GM19035 (cell line): ENCODE measurements around the gene PTGR2.
"Not testable (repeated sequence)": the region's sequence is repeated elsewhere in the genome, so short reads cannot be mapped to it uniquely, and the experiment has no call there.

Experiments used
- ATAC-seq: cut with Tn5 transposase; IDR thresholded peaks from one replicate; pipeline ENCODE4 v1.9.1; 2021; ENCODE audit not compliant: unreplicated experiment

Gene PTGR2

DNA sequence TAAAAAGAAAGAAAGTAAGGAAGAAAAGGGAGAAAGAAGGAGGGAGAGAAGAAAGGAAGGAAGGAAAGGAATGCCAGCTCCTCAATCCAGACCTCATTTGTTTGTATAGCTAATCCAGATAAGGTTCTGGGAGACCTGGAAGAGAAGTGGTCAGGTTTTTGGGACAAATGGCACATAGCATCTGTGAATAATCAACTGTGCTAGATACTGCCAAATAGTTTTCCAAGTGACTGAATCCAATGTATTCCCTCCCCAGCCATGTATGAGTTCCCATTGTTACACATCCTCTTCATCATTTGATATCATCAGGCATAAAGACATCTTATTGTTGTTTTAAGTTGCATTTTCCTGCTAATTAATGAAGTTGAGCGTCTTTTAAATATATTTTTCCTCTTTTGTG is 18.6 kb upstream of the PTGR2 start:
- no peak for ATAC-seq

DNA sequence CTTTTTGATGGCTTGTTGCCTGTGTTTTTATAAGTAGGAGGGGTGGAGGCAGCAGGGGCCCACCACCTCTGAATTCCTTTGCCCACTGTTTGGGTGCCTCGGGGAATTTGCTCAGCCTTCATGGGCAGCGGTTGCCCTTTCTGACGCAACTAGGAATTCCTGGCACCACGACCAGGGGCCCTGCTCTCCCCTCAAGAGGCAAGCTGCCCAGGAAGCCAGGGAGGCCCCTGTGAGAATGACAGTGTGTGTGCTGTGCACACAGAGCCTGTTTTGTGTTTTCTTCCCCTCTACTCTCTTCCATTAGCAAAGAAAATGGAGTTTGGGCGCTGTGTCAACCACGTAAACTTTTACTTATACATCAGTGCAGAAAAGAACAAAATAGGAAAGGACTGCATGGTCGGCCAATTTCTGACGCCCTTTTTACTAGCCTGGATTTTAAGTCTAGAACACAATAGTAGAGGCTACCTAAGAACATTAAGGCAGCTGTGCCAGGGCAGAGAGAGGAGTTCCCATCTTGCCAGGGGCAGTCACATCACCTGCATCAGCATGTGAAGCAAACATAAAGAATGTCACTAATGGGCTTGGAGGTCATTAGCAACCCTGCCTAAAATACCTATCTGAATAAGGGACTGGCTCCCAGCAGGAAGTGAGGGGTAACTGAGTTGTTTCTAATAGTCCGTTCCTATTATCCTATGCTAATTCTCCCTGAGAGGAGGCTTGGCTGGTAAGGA is 17.9 kb upstream of the PTGR2 start:
- ATAC-seq, result no peak

DNA sequence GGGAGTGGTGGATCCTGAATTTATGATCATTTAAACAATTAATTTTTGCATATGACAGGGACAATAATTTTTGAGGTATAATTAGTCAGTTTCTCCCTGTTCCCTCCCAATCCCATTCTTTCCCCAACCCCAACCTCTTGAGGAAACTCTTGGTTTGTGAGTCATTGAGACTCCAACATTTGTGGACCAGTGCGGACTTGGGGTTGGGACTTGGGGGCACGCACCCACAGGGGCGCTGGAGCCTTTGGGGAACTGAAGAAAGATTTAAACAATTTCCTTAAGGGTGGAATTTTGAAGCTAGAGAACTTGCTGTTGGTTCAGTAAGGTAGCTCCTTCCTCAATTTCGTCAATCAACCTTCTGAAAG is 17.4 kb upstream of the PTGR2 start:
- no peak for ATAC-seq

GRCh38 chr14:73838293-73839034 is 13.2 kb upstream of the PTGR2 start:
- ATAC-seq, result not testable (repeated sequence)

GRCh38 chr14:73842201-73842600 is 9.4 kb upstream of the PTGR2 start:
- ATAC-seq, result no peak

- ATAC-seq, result no peak
Observed at GRCh38 chr14:73842851-73843250, 8.8 kb upstream of the PTGR2 start.

- ATAC-seq, result no peak
Observed at GRCh38 chr14:73843296-73843695, 8.3 kb upstream of the PTGR2 start.

- ATAC-seq, result no peak
Observed at GRCh38 chr14:73846947-73847346, 4.7 kb upstream of the PTGR2 start.

GRCh38 chr14:73851000-73851399 is 631 bp upstream of the PTGR2 start:
- ATAC-seq, result no peak

GRCh38 chr14:73859145-73859544 is 7.5 kb downstream of the PTGR2 start:
- ATAC-seq, result no peak

GRCh38 chr14:73861073-73861472 is 9.4 kb downstream of the PTGR2 start:
- ATAC-seq, result no peak

DNA sequence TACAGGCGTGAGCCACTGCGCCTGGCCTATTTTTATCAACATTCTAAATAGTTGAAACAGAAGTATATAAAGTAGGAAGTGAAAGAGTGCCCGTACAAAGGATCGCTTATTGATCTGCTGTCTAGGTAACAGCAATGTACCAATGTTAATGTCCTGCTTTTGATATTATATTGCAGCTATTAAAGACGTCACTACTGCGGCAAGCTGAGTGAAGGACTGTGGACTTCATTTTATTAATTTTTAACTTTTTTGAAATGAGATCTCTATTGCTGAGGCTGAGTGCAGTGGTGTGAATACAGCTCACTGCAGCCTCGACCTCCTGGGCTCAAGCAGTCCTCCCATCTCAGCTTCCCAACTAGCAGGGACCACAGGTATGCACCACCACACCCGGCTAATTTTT is 10.8 kb downstream of the PTGR2 start:
- no peak for ATAC-seq

DNA sequence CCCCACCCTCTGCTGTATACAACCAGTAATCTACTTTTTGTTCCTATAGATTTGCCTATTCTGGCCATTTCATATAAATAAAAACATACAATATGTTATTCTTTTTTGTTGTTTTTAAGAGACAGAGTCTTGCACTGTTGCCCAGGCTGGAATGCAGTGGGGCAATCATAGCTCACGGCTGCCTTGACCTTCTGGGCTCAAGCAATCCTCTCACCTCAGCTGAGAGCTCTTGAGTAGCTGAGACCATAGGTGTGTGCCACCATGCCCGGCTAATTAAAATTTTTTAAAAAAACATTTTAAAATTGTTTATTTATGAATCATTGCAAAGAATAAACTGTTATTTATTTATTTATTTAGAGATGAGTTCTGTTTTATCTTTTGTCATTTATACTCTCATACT is 11.6 kb downstream of the PTGR2 start:
- ATAC-seq, result no peak

- no peak for ATAC-seq
Observed at GRCh38 chr14:73865534-73866113, 14.0 kb downstream of the PTGR2 start.

DNA sequence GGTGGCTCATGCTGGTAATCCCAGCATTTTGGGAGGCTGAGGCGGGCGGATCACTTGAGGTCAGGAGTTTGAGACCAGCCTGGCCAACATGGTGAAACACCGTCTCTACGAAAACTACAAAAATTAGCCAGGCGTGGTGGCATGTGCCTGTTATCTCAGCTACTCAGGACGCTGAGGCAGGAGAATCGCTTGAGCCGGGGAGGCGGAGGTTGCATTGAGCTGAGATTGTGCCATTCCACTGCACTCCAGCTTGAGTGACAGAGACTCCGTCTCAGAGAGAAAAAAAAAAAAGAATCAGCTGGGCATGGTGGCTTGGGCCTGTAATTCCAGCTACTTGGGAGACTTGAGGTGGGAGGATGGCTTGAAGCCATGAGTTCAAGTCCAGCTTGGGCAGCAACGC is 18.1 kb downstream of the PTGR2 start:
- ATAC-seq, result not testable (repeated sequence)

DNA sequence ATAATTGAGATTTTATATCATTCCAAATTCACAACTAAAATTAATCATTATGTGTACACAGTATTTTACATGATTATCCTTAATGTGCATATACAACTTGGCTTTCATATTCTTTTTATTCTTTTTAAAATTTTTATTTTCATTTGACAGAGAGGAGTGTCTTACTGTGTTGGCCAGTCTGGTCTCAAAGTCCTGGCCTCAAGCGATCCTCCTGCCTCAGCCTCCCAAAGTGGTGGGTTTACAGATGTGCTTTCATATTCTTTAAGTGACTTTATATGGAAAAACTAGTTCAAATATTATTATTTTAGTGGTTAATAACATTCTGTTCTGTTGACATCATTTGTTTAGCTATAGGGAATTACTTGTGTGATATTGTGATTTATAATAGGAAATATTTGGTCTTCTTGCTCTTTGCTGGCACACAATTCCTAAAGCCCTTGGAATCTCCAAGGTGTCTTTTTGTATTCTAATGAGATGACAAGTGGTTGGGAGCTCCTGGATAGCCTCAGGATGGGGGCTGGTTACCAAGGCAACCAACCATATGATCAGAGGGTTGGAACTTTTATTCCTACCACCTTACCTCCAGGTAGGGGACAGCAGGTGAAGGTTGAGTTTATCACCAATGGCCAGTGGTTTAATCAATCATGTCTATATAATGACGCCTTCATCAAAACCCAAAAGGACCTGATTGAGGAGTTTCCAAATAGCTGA is 19.0 kb downstream of the PTGR2 start:
- no peak for ATAC-seq

GRCh38 chr14:73873660-73874059 is 22.0 kb downstream of the PTGR2 start:
- no peak for ATAC-seq

DNA sequence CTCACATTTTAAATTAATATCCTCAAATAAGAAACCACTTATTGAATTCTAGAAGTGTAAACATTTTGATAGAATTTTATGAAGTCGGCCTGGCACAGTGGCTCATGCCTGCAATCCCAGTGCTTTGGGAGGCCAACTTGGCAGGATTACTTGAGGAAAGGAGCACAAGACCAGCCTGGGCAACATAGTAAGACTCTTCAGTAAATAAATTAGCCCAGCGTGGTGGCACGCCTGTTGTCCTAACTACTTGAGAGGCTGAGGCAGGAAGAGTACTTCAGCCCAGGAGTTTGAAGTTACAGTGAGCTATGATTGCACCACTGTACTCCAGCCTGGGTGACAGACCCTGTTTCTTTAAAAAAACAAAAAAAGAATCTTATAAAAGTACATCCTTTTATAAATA is 26.2 kb downstream of the PTGR2 start:
- no peak for ATAC-seq

DNA sequence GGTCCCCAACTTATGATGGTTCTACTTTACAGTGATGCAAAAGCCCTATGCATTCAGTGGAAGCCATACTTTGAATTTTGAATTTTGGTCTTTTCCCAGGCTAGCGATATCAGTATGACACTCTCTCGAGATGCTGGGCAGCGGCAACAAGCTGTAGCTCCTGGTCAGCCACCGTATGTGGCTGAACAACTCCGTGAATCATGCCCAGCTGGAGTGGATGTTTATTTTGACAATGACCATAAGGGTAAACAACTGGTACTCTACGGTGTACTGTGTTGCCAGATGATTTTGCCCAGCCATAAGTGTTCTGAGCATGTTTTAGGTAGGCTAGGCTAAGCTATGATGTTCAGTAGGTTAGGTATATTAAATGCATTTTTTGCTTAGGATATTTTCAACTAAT is 26.8 kb downstream of the PTGR2 start:
- no peak for ATAC-seq

DNA sequence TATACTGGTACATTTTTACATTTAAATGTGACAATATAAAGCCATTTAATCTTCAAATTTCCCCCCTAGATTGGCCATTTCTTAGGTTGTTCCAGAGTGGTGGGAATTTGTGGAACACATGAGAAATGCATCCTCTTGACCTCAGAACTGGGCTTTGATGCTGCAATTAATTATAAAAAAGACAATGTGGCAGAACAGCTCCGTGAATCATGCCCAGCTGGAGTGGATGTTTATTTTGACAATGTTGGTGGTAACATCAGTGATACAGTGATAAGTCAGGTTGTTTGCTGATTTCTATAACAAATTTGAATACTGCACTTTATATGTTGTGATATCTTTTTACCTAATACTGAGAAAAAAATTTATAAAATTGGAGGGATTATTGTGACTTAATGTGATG is 27.4 kb downstream of the PTGR2 start:
- no peak for ATAC-seq

DNA sequence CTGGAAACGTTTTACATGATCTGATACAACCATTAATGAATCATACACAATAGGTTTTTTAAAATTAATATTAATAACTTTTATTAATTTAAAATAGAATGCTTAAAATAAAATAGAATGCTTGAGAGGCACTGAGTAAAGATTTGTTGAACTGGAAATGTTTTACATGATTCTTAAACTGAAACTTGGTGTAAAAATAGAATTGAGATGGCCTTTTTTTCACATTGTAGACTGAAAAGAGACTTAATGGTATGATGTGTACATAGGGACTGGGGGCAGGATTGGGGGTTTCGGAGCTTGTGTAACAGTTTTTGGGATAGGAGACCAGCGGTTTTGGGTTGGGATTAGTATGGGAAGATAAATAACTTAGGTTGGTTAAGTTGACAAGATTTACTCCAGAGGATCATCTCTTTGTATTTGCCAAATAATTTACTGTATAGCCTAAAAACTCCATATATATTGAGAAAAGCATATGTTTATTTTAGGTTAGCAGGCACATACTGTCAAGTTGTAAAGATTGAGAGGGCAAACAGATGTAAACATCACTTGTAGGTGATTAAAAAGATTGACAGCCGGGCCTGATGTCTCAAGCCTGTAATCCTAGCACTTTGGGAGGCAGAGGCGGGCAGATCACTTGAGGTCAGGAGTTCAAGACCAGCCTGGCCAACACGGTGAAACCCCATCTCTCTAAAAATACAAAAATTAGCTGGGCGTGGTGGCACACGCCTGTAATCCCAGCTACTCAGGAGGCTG is 33.0 kb downstream of the PTGR2 start:
- no peak for ATAC-seq
